ENCODE data around the gene ZNF853.

The ZNF853 gene

DNA sequence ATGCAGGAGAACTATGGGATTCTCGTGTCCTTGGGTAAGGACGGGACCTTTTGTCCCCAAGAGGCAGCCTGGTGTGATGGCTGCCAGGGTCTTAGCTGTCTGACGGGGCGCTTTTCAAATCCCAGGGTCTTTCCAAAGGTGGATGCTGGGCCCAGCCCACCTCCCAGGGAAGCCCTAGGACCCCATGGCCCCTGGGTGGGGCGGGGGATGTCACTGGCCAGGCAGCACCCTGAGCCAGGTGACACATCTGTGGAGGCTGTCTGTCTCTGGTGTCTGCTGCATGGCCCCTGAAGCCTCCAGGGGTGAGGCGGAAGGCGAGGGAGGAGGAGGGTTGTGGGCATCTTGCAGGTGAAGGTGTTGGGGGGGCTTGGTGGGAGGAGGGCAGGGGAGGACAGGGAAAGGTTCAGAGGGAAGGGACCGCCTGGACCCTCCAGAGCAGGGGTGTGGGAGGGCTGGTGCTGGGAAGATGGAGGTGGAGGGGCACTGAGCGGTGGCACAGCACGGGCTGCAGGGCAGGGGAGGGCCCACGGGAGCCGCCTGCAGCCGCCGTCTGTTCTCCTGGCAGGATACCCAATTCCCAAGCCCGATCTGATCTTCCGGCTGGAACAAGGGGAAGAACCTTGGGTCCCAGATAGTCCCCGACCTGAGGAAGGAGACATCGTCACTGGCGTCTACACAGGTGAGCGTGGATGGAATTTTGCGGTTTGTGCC lies 28.7 kb downstream of the ZNF853 start:
- Histone ChIP-seq H3K27ac (replicated peaks) (no peak overlapping the region), H3K4me3 (replicated peaks; ENCODE audit: insufficient read depth, low read length) (no peak overlapping the region), H3K27me3 (ENCODE audit: insufficient read depth, poor library complexity, severe bottlenecking) (no peaks in the 10 kb centered on the region)
- DNase-seq (ENCODE audit: low read depth in 1 of 2, low spot score in 1 of 2), result no peak
- TF ChIP-seq, protein P1, sequence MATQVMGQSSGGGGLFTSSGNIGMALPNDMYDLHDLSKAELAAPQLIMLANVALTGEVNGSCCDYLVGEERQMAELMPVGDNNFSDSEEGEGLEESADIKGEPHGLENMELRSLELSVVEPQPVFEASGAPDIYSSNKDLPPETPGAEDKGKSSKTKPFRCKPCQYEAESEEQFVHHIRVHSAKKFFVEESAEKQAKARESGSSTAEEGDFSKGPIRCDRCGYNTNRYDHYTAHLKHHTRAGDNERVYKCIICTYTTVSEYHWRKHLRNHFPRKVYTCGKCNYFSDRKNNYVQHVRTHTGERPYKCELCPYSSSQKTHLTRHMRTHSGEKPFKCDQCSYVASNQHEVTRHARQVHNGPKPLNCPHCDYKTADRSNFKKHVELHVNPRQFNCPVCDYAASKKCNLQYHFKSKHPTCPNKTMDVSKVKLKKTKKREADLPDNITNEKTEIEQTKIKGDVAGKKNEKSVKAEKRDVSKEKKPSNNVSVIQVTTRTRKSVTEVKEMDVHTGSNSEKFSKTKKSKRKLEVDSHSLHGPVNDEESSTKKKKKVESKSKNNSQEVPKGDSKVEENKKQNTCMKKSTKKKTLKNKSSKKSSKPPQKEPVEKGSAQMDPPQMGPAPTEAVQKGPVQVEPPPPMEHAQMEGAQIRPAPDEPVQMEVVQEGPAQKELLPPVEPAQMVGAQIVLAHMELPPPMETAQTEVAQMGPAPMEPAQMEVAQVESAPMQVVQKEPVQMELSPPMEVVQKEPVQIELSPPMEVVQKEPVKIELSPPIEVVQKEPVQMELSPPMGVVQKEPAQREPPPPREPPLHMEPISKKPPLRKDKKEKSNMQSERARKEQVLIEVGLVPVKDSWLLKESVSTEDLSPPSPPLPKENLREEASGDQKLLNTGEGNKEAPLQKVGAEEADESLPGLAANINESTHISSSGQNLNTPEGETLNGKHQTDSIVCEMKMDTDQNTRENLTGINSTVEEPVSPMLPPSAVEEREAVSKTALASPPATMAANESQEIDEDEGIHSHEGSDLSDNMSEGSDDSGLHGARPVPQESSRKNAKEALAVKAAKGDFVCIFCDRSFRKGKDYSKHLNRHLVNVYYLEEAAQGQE (IDR thresholded peaks at IDR 0.05; ENCODE audit: insufficient replicate concordance, low read depth), result no peak
- TF ChIP-seq GABPA (IDR thresholded peaks at IDR 0.05; ENCODE audit: low read depth), result no peak
- no peak for TF ChIP-seq POLR2AphosphoS5 (IDR thresholded peaks at IDR 0.05; ENCODE audit: low read depth)
- TF ChIP-seq SPI1 (IDR thresholded peaks at IDR 0.05; ENCODE audit: borderline replicate concordance, low read depth), result no peak
- TF ChIP-seq, protein P2, sequence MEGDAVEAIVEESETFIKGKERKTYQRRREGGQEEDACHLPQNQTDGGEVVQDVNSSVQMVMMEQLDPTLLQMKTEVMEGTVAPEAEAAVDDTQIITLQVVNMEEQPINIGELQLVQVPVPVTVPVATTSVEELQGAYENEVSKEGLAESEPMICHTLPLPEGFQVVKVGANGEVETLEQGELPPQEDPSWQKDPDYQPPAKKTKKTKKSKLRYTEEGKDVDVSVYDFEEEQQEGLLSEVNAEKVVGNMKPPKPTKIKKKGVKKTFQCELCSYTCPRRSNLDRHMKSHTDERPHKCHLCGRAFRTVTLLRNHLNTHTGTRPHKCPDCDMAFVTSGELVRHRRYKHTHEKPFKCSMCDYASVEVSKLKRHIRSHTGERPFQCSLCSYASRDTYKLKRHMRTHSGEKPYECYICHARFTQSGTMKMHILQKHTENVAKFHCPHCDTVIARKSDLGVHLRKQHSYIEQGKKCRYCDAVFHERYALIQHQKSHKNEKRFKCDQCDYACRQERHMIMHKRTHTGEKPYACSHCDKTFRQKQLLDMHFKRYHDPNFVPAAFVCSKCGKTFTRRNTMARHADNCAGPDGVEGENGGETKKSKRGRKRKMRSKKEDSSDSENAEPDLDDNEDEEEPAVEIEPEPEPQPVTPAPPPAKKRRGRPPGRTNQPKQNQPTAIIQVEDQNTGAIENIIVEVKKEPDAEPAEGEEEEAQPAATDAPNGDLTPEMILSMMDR (IDR thresholded peaks at IDR 0.05; ENCODE audit: insufficient read depth, low read length), result no peak

DNA sequence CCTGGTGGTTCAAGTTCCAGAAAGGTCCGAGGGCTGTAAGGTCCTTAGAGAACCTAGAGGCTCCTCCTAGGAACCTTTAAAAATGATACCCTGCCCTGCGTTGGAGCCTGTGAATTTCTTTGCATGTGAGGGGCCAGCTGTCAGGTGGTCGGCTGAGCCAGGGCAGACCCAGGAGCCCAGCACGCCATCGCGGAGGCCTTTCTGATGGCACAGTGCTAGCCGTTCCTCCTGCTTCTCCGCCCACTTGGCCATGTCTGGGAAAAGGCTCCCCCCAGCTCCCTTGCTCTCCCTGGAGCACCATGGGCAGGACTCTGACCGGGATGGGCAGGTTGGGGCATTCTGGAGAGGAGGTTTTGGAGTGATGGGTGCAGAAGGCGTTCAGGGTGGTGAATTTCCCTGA lies 29.3 kb downstream of the ZNF853 start:
- TF ChIP-seq, protein P1 (IDR thresholded peaks at IDR 0.05; ENCODE audit: insufficient replicate concordance, low read depth), result no peak
- TF ChIP-seq, protein P2 (IDR thresholded peaks at IDR 0.05; ENCODE audit: insufficient read depth, low read length), result no peak
- TF ChIP-seq POLR2AphosphoS5 (IDR thresholded peaks at IDR 0.05; ENCODE audit: low read depth) (no peak), GABPA (IDR thresholded peaks at IDR 0.05; ENCODE audit: low read depth) (no peak), SPI1 (IDR thresholded peaks at IDR 0.05; ENCODE audit: borderline replicate concordance, low read depth) (no peak)
- Histone ChIP-seq H3K4me3 (replicated peaks; ENCODE audit: insufficient read depth, low read length) (no peak overlapping the region), H3K27ac (replicated peaks) (no peak overlapping the region), H3K27me3 (ENCODE audit: insufficient read depth, poor library complexity, severe bottlenecking) (no peaks in the 10 kb centered on the region)
- no peak for DNase-seq (ENCODE audit: low read depth in 1 of 2, low spot score in 1 of 2)

DNA sequence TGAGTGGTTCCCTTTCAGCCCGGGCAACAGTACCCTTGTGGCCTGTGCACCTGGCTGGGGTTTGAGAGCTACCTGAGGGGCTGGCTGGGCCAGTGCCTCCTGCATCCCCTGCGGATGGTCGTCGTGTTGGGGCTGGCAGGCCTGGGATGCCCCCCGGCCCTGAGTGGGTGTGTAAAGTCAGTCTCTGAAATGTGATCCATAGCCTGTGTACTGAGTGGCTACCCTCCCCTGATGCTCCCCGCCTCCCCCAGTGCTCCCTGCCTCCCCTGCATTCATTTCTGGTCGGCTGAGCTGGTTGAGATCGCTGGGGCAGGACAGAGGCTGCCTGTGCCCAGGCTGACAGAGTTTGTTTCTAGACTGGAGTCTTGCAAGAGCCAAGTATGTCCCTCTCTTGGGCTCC lies 31.1 kb downstream of the ZNF853 start:
- H3K4me3 ChIP-seq (replicated peaks; ENCODE audit: insufficient read depth, low read length), result no peak overlapping the region
- H3K27me3 ChIP-seq (ENCODE audit: insufficient read depth, poor library complexity, severe bottlenecking), result no peaks in the 10 kb centered on the region
- no peak overlapping the region for H3K27ac ChIP-seq (replicated peaks)
- TF ChIP-seq GABPA (IDR thresholded peaks at IDR 0.05; ENCODE audit: low read depth) (no peak), POLR2AphosphoS5 (IDR thresholded peaks at IDR 0.05; ENCODE audit: low read depth) (no peak; the same call in 1 of the 2 replicates), SPI1 (IDR thresholded peaks at IDR 0.05; ENCODE audit: borderline replicate concordance, low read depth) (no peak)
- TF ChIP-seq, protein P1 (IDR thresholded peaks at IDR 0.05; ENCODE audit: insufficient replicate concordance, low read depth), result no peak
- TF ChIP-seq, protein P2 (IDR thresholded peaks at IDR 0.05; ENCODE audit: insufficient read depth, low read length), result no peak
- DNase-seq (ENCODE audit: low read depth in 1 of 2, low spot score in 1 of 2), result no peak
